Nucleus accumbens (tissue), 56 donors: Measurements from ENCODE around the gene SCYGR1.

ENCODE experiments used
- DNase-seq, 56 donors: peaks; one replicate each; lab custom pipeline; 2025; lab: John Stamatoyannopoulos, UW

The SCYGR1 gene

GRCh38 chr2:227376656-227377396 lies 10.9 kb downstream of the SCYGR1 start:
- DNase-seq = peak in 7 of 56 donors; percentile 3 to 39 (median 21)

- no peak for DNase-seq
These were observed 13.6 kb downstream of the SCYGR1 start for GRCh38 chr2:227374158-227374557.

GRCh38 chr2:227373389-227373788 lies 14.4 kb downstream of the SCYGR1 start:
- DNase-seq = no peak

- peak in 2 of 56 donors; percentile 15 to 19 for DNase-seq
These were observed 16.9 kb downstream of the SCYGR1 start for GRCh38 chr2:227370791-227371312.

- DNase-seq = no peak
These were observed 17.7 kb downstream of the SCYGR1 start for GRCh38 chr2:227370092-227370491.

- no peak for DNase-seq
These were observed 19.2 kb downstream of the SCYGR1 start for GRCh38 chr2:227368574-227368973.

- DNase-seq = no peak
These were observed 20.3 kb downstream of the SCYGR1 start for GRCh38 chr2:227367427-227367795.

- DNase-seq = peak in 1 of 56 donors; percentile 13
These were observed 20.9 kb downstream of the SCYGR1 start for GRCh38 chr2:227366769-227367426.

GRCh38 chr2:227365833-227366232 lies 21.9 kb downstream of the SCYGR1 start:
- DNase-seq = no peak

- peak in 7 of 56 donors; percentile 9 to 32 (median 16) for DNase-seq
These were observed 23.0 kb downstream of the SCYGR1 start for GRCh38 chr2:227364585-227365263.

- DNase-seq = peak in 1 of 56 donors; percentile 2
These were observed 24.0 kb downstream of the SCYGR1 start for GRCh38 chr2:227363756-227364155.

GRCh38 chr2:227360351-227360750 lies 27.4 kb downstream of the SCYGR1 start:
- no peak for DNase-seq

GRCh38 chr2:227351639-227352038 lies 36.1 kb downstream of the SCYGR1 start:
- no peak for DNase-seq

GRCh38 chr2:227349989-227350612 lies 37.6 kb downstream of the SCYGR1 start:
- no peak for DNase-seq

GRCh38 chr2:227348324-227348723 lies 39.4 kb downstream of the SCYGR1 start:
- no peak for DNase-seq

GRCh38 chr2:227347117-227347516 lies 40.6 kb downstream of the SCYGR1 start:
- DNase-seq = no peak

GRCh38 chr2:227344231-227344630 lies 43.5 kb downstream of the SCYGR1 start:
- DNase-seq = no peak

GRCh38 chr2:227341553-227341952 lies 46.2 kb downstream of the SCYGR1 start:
- DNase-seq = no peak

- peak in 5 of 56 donors; percentile 3 to 43 (median 16) for DNase-seq
These were observed 47.6 kb downstream of the SCYGR1 start for GRCh38 chr2:227340106-227340505.

GRCh38 chr2:227339098-227339599 lies 48.6 kb downstream of the SCYGR1 start:
- DNase-seq = no peak
